GM21515 (cell line): ENCODE data around the gene C1QTNF3.
"Not testable (repeated sequence)": the region's sequence is repeated elsewhere in the genome, so short reads cannot be mapped to it uniquely, and the experiment has no call there.

Experiments used
- ATAC-seq: cut with Tn5 transposase; IDR thresholded peaks from one replicate; pipeline ENCODE4 v1.9.1; 2021; ENCODE audit not compliant: unreplicated experiment

The C1QTNF3 gene

DNA sequence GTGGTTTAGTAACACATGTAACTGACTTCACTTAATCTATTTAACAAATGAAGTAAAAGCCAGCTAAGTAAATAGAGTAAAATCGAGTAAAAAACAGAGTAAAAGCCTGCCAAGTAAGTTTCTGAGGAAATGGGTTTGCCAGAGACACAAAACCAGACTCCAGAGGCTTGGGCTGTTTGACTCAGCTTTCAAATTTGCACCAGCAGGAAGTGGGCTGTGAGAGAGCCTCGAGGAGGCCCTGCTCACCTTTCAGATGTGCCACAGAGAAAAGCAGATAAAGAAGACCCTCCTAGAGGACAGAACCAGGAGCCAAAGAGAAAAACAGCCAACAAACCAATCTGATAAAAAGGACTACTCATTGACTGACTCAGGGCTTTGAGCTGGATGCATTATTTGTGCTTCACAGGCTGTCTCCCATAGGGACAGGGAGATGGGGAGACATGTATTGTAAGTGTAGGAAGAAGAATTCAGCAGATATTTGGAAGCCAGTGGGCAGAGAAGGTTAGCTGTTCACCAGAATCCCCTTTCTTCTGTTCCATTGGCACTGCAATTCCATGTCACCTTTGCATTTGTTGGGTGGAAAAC lies 20.8 kb downstream of the C1QTNF3 start:
- peak; percentile 88 for ATAC-seq

DNA sequence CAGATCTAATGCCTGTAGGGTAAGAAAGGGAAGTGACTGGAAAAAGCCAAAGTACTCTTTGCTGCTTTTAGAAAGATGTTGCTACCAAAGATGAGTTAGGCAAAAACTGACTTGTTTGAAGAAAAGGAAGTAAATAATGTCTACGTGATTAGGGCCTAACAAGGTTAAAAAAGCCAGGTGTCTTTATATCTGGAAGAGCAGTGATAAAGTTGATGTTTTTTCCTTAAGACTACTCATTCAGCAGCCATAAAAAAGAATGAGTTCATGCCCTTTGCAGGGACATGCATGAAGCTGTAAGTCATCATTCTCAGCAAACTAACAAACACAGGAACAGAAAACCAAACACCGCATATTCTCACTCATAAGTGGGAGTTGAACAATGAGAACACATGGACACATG lies 21.7 kb downstream of the C1QTNF3 start:
- ATAC-seq, result no peak

DNA sequence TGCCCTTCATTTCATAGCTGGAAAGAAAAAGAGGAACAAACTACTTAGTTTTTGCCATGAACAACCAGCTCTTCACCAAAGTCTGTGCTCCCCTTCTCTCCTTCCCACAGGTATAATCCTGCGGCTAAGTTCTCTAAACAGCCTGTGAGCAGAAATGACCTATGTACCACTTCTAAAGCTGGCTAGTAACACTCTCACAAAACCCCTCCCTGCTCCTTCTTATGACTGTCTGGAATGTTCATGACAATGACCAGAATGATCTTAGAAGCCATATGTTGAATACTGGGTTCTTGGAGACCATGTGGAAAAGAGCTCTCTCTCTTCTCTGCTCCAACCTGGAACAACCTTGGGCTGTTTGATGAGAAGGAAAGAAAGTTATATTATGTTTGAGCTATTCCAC lies 22.3 kb downstream of the C1QTNF3 start:
- ATAC-seq, result no peak

DNA sequence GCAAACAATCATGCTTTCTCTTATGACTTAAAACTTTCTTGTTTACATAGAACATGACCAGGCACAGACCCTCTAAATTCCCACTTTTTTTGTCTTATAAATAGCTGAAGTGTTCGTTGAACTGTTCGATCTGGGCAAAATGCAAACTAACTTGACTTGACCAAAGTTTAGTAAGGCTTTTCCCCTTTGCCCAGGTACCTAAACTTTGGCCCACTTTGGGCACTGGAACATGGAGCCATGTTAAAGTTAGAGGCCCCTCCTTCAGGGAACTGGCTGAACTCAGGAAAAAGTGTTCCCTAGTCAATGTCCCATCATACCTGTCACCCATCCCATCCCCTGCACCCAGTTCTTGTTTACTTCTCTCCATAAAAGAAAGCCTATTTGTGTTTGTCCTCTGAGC lies 25.8 kb downstream of the C1QTNF3 start:
- ATAC-seq, result no peak

DNA sequence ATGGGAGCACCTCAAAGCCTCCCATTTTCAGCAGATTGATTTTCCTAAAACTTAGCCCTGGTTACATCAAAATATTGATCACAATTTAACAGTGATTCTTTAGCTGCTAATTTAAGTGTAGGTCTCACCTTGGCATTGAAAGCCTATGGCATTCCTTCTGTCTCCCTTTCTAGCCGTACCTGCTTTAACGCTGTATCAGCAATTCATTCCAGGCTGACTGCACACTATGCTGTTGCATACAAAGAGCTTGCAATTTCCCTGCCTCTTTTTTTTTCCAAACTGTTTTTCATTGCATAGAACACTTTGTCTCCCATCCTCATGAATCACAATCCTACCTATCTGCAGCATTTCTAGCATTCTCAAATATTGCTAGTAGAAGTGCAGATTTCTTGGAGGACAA lies 26.3 kb downstream of the C1QTNF3 start:
- ATAC-seq, result no peak

DNA sequence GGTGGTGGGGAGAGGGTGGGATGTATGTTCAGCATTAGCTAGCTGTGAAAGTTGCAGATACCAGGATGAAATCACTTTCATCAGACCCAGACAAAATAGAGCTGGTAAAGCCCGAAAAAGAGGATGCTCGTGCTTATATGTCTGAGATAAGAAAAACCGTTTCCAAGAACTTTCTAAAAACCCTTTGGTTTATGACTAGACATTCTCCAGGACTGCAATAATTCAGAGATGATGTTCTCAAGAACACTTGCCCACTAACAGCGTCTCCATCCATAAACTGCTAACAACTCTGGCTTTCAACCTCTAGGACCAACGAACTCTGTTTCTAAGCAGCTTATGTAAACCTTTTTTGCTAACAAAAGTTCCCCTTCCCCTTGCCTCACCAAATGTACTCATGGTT lies 26.8 kb downstream of the C1QTNF3 start:
- no peak for ATAC-seq

DNA sequence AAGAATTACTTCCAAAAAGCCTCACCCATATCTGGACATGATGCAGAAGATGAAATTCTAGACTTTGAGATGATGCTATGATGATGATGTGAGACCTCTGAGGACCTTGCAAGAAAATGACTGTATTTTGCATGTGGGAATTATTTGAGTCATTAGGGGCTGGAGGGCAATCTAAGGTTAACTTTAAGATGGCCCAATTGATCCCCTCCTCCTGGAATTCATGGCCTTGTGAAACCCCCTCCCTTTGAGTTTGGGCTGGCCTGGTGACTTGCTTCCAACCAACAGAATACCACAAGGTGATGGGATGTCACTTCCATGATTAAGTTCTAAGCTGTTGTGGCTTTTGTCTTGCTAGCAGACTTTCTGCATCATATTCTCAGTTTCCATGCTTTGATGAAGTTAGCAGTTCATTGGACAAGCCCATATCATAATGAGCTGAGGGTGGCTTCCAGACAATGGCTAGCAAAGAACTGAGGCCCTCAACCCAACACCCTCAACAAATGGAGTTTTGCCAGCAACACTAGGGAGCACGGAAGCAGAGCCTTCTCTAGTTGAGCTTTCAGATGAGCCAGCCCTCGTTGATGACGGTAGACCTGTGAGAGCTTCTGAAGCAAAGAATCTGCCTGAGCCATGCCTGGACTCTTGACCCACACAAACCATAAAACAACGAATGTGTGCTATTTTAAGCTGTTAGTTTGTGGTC lies 27.7 kb downstream of the C1QTNF3 start:
- ATAC-seq, result no peak

GRCh38 chr5:34014626-34015025 lies 28.4 kb downstream of the C1QTNF3 start:
- ATAC-seq, result no peak

GRCh38 chr5:34013547-34013946 lies 29.5 kb downstream of the C1QTNF3 start:
- no peak for ATAC-seq

- ATAC-seq, result no peak
Measured at GRCh38 chr5:34012791-34013190, 30.2 kb downstream of the C1QTNF3 start.

DNA sequence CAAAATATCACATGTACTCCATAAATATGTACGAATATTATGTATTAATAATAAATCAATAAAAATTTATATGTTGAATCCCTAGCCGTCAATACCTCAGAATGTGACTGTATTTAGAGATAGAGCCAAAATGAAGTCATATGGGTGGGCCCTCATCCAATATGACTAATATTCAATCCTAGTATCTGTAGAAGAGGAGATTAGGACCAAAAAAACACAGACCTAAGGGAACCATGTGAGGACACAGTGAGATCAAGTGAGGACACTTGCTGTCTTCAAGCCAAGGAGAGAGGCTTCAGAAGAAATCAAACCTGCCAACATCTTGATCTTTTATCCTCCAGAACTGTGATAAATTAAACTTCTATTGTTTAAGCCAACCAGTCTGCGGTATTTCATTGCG lies 31.5 kb downstream of the C1QTNF3 start:
- no peak for ATAC-seq

DNA sequence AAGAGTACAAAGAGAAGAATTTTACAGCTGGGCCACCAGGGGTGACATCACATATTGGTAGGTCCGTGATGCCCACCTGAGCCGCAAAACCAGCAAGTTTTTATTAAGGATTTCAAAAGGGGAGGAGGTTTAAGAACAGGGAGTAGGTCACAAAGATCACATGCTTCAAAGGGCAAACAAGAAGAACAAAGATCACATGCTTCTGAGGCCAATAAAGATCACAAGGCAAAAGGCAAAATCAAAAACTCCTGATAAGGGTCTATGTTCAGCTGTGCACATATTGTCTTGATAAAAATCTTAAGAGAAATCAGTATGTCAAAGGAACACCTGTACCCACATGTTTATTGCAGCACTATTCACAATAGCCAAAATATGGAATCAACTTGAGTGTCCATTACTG lies 32.9 kb downstream of the C1QTNF3 start:
- ATAC-seq, result not testable (repeated sequence)

GRCh38 chr5:34009610-34010009 lies 33.4 kb downstream of the C1QTNF3 start:
- ATAC-seq, result no peak

DNA sequence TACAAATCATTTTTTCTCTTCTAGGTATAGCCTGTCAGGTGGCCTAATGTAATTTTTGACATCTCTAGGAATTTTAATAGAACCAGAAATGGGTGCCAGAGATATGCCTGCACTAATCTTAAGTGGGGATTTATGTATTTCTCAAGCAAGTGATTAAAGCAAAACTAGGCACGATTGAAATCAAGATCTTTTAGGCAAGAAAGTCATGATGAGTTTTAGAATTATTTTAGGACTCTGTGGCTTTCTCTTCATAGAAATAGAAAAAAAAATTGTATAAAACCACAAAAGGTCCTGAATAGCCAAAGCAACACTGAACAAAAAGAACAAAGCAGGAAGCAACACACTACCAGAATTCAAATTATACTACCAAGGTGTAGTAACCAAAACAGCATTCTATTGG lies 34.2 kb downstream of the C1QTNF3 start:
- ATAC-seq, result no peak

DNA sequence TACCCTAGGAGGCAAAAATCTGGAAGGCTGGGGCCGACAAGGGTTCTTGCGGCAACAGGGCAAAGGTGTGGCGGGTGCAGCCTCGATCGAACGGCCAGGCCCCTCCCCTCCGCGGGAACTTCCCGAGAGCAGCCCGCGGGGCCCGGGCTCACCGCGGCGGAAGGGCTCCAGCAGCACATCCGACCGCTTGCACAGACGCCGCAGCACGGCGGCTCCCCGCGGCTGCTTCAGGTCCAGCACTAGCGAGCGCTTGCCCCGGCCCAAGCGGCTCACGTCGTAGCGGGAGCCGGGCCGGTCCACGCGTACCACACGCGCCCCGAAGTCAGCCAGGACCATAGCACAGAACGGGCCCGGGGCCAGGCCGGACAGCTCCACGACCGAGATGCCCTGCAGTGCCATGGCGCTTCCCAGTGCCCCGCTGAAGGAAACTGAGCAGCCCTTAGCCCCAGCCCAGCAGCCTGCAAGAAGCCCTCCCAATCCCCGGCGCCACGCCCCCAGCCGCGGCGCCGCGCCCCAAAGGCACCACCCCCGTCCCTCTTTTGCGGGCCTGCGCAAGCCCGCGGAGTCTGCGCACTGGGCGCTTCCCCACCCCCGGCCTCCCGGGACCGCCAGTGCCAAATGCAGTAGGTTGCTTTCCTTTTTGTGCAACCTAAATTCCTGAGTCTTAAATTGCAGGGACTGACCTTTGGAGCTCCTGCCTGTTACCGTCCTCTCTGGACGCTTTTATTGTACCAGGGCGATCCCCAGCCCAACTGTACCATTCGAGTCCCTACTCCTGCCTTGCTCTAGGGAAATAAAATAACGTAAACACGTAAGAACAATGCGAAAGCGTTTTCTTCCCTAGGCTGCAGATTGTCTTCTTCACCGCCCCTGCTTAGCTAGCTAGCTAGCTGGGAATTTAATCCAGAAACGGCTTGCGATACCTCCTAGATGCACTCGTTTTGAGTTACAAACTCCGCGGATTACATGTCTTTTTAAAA lies 35.1 kb downstream of the C1QTNF3 start, which contains the start of gene AMACR:
AMACR (minus strand) TSS at position 430 of the 980 bp plus-strand sequence; CDS start at position 399, 31 bp downstream.
- peak; percentile 95 for ATAC-seq

DNA sequence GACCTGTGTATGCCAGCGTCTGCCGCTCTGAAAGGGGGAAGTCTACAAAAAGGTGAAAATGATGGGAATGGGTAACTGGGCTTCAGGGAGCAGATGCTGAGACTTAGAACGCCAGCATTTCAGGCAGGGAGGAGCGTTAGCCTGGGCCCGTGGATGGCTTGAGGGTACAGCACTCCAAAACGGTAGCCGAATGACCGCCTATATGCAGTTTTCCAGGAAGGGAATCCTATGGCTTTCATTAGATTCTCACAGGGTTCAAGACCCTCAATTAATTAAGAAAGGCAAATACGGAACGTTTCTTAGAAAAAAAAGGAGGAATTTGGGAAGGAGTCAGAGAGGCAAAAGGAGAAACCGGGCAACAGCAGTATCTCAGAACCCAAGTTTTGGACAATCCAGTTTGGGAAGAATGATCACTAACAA lies 35.8 kb downstream of the C1QTNF3 start:
- no peak for ATAC-seq

GRCh38 chr5:34005681-34006080 lies 37.3 kb downstream of the C1QTNF3 start:
- ATAC-seq, result no peak

GRCh38 chr5:34005211-34005610 lies 37.8 kb downstream of the C1QTNF3 start:
- ATAC-seq, result no peak

DNA sequence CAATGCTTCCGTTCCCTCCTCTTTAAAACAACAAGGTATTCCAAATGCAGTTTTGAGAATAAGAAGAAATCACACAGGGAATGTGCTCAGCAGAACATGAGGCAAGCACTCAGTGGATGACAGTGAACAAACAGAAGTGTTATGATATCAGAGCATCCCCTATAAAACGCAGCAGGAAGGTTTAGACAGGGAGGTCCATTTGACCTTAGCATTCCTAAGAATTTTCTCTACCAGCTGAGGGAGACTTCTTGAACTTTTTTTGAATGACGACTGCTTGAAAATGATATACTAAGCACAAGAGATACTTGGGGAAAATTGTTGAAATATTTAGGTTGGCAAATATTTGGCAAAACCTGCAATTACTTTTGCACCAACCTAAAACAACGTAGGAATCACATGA lies 39.1 kb downstream of the C1QTNF3 start:
- no peak for ATAC-seq

DNA sequence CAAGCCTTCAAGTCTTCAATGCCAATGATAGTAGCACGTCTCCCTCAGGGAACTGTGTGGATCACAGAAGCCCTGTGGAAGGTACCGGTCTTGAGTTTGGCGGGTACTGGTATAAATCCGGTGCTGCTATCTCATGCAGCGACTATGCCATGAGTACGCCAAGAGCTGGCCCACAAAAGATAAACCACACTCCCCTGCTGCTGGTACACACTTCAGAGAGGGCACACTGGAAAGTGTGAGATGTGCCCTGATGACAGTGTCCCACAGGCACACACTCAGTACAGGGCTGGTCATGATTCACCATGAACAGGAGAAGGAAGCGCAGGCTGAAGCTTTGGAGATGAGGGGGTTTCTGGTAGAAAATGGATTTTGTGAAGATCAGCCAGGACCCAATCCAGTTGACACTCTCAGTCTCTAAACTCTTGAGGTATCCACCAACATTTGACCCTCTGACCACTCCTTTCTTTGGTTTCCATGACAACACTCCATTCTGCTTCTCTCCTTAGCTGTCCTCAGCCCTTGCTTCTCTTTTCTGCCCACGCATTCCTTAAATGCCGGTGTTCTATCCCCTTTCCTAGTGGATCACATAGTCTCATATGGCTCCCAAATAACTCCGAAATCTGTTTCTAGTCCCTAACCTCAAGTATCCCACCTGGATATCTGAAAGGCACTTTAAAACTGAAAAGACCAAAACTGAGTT lies 40.2 kb downstream of the C1QTNF3 start:
- ATAC-seq, result no peak

- no peak for ATAC-seq
Measured at GRCh38 chr5:34001241-34001841, 41.7 kb downstream of the C1QTNF3 start.
